ENCODE results near the gene BRSK1.

BRSK1 gene

GRCh38 chr19:55270172-55270942 lies 13.4 kb upstream of the BRSK1 start:
- H3K9me2 ChIP-seq (replicated peaks; ENCODE audit: low read depth, low read length): no peaks in the 10 kb centered on the region
- no peaks in the 10 kb centered on the region for H3F3A ChIP-seq (ENCODE audit: low read depth)
- no peak overlapping the region for H3K4me3 ChIP-seq (ENCODE audit: low read length, poor library complexity, severe bottlenecking)
- H3K27me3 ChIP-seq (ENCODE audit: insufficient read depth, low read length, poor library complexity, severe bottlenecking): no peaks in the 10 kb centered on the region
- no peaks in the 10 kb centered on the region for H3K36me3 ChIP-seq (ENCODE audit: insufficient read depth, low read length)
- H4K20me1 ChIP-seq (ENCODE audit: insufficient read depth, low read length, poor library complexity, severe bottlenecking): no peaks in the 10 kb centered on the region
- no peaks in the 10 kb centered on the region for H3K9me3 ChIP-seq (ENCODE audit: insufficient read depth, low read depth, low read length)
- H3K4me1 ChIP-seq (ENCODE audit: insufficient read depth, low read length, poor library complexity, severe bottlenecking): no peaks in the 10 kb centered on the region
- no peak overlapping the region for H3K4me2 ChIP-seq (ENCODE audit: low read depth, low read length, poor library complexity, severe bottlenecking)
- no peak overlapping the region for H3K9ac ChIP-seq (ENCODE audit: low read depth, low read length, poor library complexity, severe bottlenecking)
- H2AFZ ChIP-seq (ENCODE audit: low read length): no peak overlapping the region
- peaks cover 3% of the 10 kb centered on the region; the same call in 1 of the 2 replicates for H3K79me2 ChIP-seq (ENCODE audit: insufficient read depth, low read length)
- TF ChIP-seq CTCF (conservative IDR thresholded peaks at IDR 0.05; ENCODE audit: low read length): no peak
- TF ChIP-seq EZH2phosphoT487 (IDR thresholded peaks at IDR 0.05; ENCODE audit: borderline replicate concordance): no peak

- Histone ChIP-seq H4K20me1 (ENCODE audit: insufficient read depth, low read length, poor library complexity, severe bottlenecking) (no peaks in the 10 kb centered on the region), H3K4me1 (ENCODE audit: insufficient read depth, low read length, poor library complexity, severe bottlenecking) (no peaks in the 10 kb centered on the region), H3K9ac (ENCODE audit: low read depth, low read length, poor library complexity, severe bottlenecking) (no peak overlapping the region), H3K4me2 (ENCODE audit: low read depth, low read length, poor library complexity, severe bottlenecking) (no peak overlapping the region), H3K79me2 (ENCODE audit: insufficient read depth, low read length) (no peaks in the 10 kb centered on the region), H3F3A (ENCODE audit: low read depth) (no peaks in the 10 kb centered on the region), H3K27me3 (ENCODE audit: insufficient read depth, low read length, poor library complexity, severe bottlenecking) (no peaks in the 10 kb centered on the region), H3K4me3 (ENCODE audit: low read length, poor library complexity, severe bottlenecking) (no peak overlapping the region), H2AFZ (ENCODE audit: low read length) (no peak overlapping the region), H3K36me3 (ENCODE audit: insufficient read depth, low read length) (no peaks in the 10 kb centered on the region), H3K9me3 (ENCODE audit: insufficient read depth, low read depth, low read length) (no peaks in the 10 kb centered on the region), H3K9me2 (replicated peaks; ENCODE audit: low read depth, low read length) (no peaks in the 10 kb centered on the region)
- TF ChIP-seq EZH2phosphoT487 (IDR thresholded peaks at IDR 0.05; ENCODE audit: borderline replicate concordance) (no peak), CTCF (conservative IDR thresholded peaks at IDR 0.05; ENCODE audit: low read length) (no peak)
Observed at GRCh38 chr19:55272142-55272541, 11.7 kb upstream of the BRSK1 start.

GRCh38 chr19:55273978-55274707 lies 9.7 kb upstream of the BRSK1 start:
- no peak overlapping the region for H2AFZ ChIP-seq (ENCODE audit: low read length)
- H3K9ac ChIP-seq (ENCODE audit: low read depth, low read length, poor library complexity, severe bottlenecking): no peak overlapping the region
- no peaks in the 10 kb centered on the region for H4K20me1 ChIP-seq (ENCODE audit: insufficient read depth, low read length, poor library complexity, severe bottlenecking)
- H3K9me3 ChIP-seq (ENCODE audit: insufficient read depth, low read depth, low read length): no peaks in the 10 kb centered on the region
- H3K4me3 ChIP-seq (ENCODE audit: low read length, poor library complexity, severe bottlenecking): no peak overlapping the region
- no peak for TF ChIP-seq CTCF (conservative IDR thresholded peaks at IDR 0.05; ENCODE audit: low read length)
- TF ChIP-seq EZH2phosphoT487 (IDR thresholded peaks at IDR 0.05; ENCODE audit: borderline replicate concordance): no peak
- H3K79me2 ChIP-seq (ENCODE audit: insufficient read depth, low read length): peaks cover 12% of the 10 kb centered on the region
- H3F3A ChIP-seq (ENCODE audit: low read depth): no peaks in the 10 kb centered on the region
- H3K9me2 ChIP-seq (replicated peaks; ENCODE audit: low read depth, low read length): no peaks in the 10 kb centered on the region
- no peaks in the 10 kb centered on the region for H3K36me3 ChIP-seq (ENCODE audit: insufficient read depth, low read length)
- no peaks in the 10 kb centered on the region for H3K27me3 ChIP-seq (ENCODE audit: insufficient read depth, low read length, poor library complexity, severe bottlenecking)
- H3K4me2 ChIP-seq (ENCODE audit: low read depth, low read length, poor library complexity, severe bottlenecking): no peak overlapping the region
- H3K4me1 ChIP-seq (ENCODE audit: insufficient read depth, low read length, poor library complexity, severe bottlenecking): peaks cover 3% of the 10 kb centered on the region
